ENCODE results near the gene MRPL27.

Gene MRPL27

DNA sequence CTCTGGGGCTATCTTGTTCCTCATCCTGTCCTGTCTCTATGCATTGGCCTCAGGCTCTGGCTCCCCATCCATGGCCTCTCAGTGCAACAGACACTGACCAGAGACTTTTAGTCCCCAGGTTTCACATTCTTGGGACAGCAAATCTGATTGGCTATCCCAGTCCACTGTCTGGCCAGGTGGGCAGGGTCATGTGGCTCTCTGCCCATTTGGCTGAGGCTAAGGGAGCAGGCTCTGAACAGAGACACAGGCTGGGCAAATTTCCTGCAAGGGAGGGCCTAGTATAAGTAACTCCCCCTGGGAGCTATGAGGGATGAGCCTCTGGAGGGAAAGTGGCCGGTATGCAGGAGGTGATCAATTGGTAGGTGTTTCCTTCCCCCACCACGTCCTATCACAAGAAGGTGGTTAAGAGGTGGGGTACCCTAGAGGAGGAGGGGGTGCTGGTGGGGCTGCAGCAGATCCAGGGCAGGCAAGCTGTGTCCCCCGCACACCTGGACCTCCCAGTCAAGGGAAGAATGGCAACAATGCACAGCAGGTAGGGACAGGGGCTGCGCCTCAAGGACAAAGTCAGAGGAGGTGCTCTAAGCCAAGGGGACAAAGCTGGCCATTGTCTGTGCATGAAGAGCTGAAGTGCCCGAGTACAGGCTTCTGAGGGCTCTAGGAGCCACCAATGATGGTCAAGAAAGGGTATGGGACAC is 13.8 kb downstream of the MRPL27 start:
- DNase-seq (ENCODE audit: extremely low read depth, low read depth): no peak
- no peak for TF ChIP-seq CTCF (IDR thresholded peaks at IDR 0.05; ENCODE audit: low read depth, low read length)

DNA sequence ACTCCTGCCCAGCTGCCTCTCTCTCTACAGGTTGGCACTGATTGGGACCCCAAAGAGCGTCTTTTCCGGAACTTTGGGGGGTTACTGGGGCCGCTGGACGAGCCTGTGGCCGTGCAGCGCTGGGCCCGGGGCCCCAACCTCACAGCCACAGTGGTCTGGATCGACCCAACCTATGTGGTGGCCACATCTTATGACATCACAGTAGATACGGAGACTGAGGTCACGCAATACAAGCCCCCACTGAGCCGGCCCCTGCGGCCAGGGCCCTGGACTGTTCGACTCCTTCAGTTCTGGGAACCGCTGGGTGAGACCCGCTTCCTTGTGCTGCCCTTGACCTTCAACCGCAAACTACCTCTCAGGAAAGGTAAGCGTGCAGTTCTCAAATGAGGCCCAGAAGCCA is 14.8 kb downstream of the MRPL27 start:
- no peak for DNase-seq (ENCODE audit: extremely low read depth, low read depth)
- TF ChIP-seq CTCF (IDR thresholded peaks at IDR 0.05; ENCODE audit: low read depth, low read length): no peak

GRCh38 chr17:50356892-50357510 is 16.0 kb downstream of the MRPL27 start:
- no peak for TF ChIP-seq CTCF (IDR thresholded peaks at IDR 0.05; ENCODE audit: low read depth, low read length)
- DNase-seq (ENCODE audit: extremely low read depth, low read depth): no peak

DNA sequence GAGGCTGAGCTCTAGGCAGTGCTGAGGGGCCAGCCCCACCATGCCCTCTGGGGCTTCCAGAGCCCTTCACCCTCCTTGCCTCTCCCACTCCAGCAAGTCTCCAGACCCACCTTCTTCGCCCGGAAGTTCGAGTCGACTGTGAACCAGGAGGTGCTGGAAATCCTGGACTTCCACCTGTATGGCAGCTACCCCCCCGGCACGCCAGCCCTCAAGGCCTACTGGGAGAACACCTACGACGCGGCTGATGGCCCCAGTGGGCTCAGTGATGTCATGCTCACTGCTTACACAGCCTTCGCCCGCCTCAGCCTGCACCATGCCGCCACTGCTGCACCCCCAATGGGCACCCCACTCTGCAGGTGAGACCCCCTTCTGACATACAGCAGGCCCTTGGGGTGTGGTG is 16.6 kb downstream of the MRPL27 start:
- DNase-seq (ENCODE audit: extremely low read depth, low read depth): no peak
- no peak for TF ChIP-seq CTCF (IDR thresholded peaks at IDR 0.05; ENCODE audit: low read depth, low read length)

DNA sequence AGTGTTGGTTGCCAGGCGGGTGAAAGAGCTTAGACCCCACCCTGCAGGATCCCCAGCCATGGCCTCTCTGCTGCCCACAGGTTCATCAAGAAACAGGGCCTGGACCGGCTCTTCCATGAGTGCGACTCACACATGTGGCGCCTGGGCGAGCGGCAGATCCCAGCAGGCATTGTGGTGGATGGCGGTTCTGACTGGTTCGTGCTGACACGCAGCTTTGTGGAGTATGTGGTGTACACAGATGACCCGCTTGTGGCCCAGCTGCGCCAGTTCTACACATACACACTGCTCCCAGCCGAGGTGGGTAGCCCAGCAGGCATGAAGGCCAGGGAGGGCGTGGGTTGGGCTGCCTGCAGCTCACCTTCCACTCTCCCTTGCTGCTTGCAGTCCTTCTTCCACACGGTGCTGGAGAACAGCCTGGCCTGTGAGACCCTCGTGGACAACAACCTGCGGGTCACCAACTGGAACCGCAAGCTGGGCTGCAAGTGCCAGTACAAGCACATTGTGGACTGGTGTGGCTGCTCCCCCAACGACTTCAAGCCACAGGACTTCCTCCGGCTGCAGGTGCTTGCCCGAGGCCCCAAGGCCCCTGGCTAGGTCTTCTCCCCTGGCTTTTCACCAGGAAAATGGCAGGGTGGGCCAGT is 17.2 kb downstream of the MRPL27 start:
- DNase-seq (ENCODE audit: extremely low read depth, low read depth): no peak

DNA sequence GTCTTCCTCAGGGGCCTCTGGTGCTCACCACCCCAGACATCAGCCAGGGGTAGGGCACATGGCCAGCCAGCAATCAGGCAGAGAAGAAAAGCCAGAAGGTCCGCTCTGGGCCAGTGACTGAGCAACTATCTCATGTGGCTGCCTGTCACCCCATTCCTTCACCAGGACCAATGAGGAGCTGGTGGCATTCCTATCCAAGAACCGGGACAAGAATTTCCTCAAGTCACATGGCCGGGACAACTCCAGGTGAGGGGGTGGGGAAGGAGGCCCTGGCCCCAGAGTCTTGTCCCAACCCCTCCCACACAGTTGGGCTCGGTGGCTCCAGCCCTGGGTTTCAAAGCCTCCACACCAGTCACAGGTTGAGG is 17.7 kb downstream of the MRPL27 start:
- no peak for TF ChIP-seq CTCF (IDR thresholded peaks at IDR 0.05; ENCODE audit: low read depth, low read length)
- no peak for DNase-seq (ENCODE audit: extremely low read depth, low read depth)

More for the DNA sequence above, 17.2 kb downstream of the MRPL27 start:
- TF ChIP-seq CTCF (IDR thresholded peaks at IDR 0.05; ENCODE audit: low read depth, low read length): no peak

DNA sequence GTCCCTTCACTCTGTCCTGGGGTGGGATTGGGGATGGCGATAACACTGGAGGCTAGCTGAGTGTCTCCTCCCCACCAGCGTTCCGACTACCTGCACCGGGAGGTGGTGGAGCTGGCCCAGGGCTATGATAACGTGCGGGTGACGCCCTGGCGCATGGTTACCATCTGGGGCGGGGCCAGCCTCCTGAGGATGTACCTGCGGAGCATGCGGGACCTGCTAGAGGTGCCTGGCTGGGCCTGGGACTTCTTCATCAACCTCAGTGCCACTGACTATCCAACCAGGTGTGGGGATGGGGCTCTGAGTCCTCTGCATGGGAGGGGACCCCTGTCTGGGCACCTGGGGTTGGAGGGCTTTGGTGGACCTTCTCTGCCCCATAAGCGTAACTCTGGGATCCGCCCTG is 18.2 kb downstream of the MRPL27 start:
- no peak for TF ChIP-seq CTCF (IDR thresholded peaks at IDR 0.05; ENCODE audit: low read depth, low read length)
- DNase-seq (ENCODE audit: extremely low read depth, low read depth): no peak
